BLaER1 treated with 17β-estradiol and CSF1 and Interleukin-3, amounts not matched to agents 10 nM and 100 nM (cell line): ENCODE results near the gene PEPD.

ENCODE experiments used
- H3K27ac ChIP-seq, 11 experiments: shearing (Covaris generic); formaldehyde crosslinking; 2 replicates each; pipeline ENCODE4 v1.8.1; 2022
- H3K27me3 ChIP-seq, 11 experiments: shearing (Covaris generic); formaldehyde crosslinking; 2 replicates each; pipeline ENCODE4 v1.8.1; 2022
- H3K36me3 ChIP-seq, 11 experiments: shearing (Covaris generic); formaldehyde crosslinking; 2 replicates each; pipeline ENCODE4 v1.8.1; 2022
- H3K4me1 ChIP-seq, 10 experiments: shearing (Covaris generic); formaldehyde crosslinking; 2 replicates each; pipeline ENCODE4 v1.8.1; 2022
- H3K4me2 ChIP-seq, 11 experiments: shearing (Covaris generic); formaldehyde crosslinking; 2 replicates each; pipeline ENCODE4 v1.8.1; 2022
- H3K4me3 ChIP-seq, 10 experiments: shearing (Covaris generic); formaldehyde crosslinking; 2 replicates each; pipeline ENCODE4 v1.8.1; 2022
- H3K9ac ChIP-seq, 11 experiments: shearing (Covaris generic); formaldehyde crosslinking; 2 replicates each; pipeline ENCODE4 v1.8.1; 2022
- H3K9me3 ChIP-seq, 11 experiments: shearing (Covaris generic); formaldehyde crosslinking; replicated peaks in 1 of 11; 2 replicates each; pipeline ENCODE4 v1.8.1; 2022
- H4K20me1 ChIP-seq, 11 experiments: shearing (Covaris generic); formaldehyde crosslinking; 2 replicates each; pipeline ENCODE4 v1.8.1; 2022
- Cebpa-rat ChIP-seq, 11 experiments: shearing (Covaris generic); IDR thresholded peaks; 2 replicates each; pipeline ENCODE4 v1.8.1; 2022

The PEPD gene

DNA sequence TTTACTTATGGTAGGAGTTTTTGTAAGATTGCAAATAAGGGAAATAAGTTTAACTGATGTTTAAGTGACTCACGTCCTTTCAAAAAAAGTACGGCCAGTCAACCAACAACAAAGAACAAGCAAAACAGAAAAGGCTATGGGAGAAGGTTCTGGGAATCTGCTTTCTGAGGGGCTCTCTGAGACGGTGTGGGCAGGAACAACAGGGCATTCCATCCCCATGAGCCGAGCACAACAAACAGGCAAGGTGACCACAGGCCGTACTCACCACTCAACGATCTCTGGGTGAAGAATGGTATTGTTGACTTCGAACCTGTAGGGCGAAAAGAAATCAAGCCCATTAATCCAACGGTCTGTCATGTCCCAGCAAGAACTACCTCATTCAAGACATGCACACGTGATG, 43.8 kb downstream of the PEPD start:
- H3K36me3 ChIP-seq, result peaks cover 5 to 96% (median 26%) of the 10 kb centered on the region in 11 experiments; a peak in 18 of 22 replicates
- peaks cover 0 to 13% (median 6%) of the 10 kb centered on the region in 11 experiments; a peak in 6 of 22 replicates for H4K20me1 ChIP-seq
- H3K4me2 ChIP-seq, result no peak overlapping the region
- H3K4me1 ChIP-seq, result peaks cover 0 to 8% (median 4%) of the 10 kb centered on the region in 10 experiments; a peak in 5 of 20 replicates
- H3K9ac ChIP-seq, result no peak overlapping the region
- no peak overlapping the region for H3K27ac ChIP-seq
- TF ChIP-seq Cebpa-rat (IDR thresholded peaks at IDR 0.05), result no peak
- H3K9me3 ChIP-seq, result peaks cover 7 to 20% (median 8%) of the 10 kb centered on the region in 11 experiments; a peak in 18 of 22 replicates
- no peak overlapping the region for H3K4me3 ChIP-seq
- no peaks in the 10 kb centered on the region for H3K27me3 ChIP-seq

- H4K20me1 ChIP-seq, result peaks cover 0 to 27% (median 7%) of the 10 kb centered on the region in 11 experiments; a peak in 8 of 22 replicates
- TF ChIP-seq Cebpa-rat (IDR thresholded peaks at IDR 0.05), result no peak
- H3K9ac ChIP-seq, result no peak overlapping the region
- H3K4me2 ChIP-seq, result no peak overlapping the region
- H3K27me3 ChIP-seq, result no peaks in the 10 kb centered on the region
- peaks cover 7 to 17% (median 8%) of the 10 kb centered on the region in 11 experiments; a peak in 18 of 22 replicates for H3K9me3 ChIP-seq
- H3K4me3 ChIP-seq, result no peak overlapping the region
- H3K27ac ChIP-seq, result no peak overlapping the region
- peaks cover 0 to 8% (median 4%) of the 10 kb centered on the region in 10 experiments; a peak in 5 of 20 replicates for H3K4me1 ChIP-seq
- H3K36me3 ChIP-seq, result peaks cover 5 to 98% (median 26%) of the 10 kb centered on the region in 11 experiments; a peak in 18 of 22 replicates
Observed at GRCh38 chr19:33476151-33476707, 45.4 kb downstream of the PEPD start.

GRCh38 chr19:33473653-33474305, 47.8 kb downstream of the PEPD start:
- Histone ChIP-seq H3K4me2 (peak overlapping the region in 3 of 11 experiments; percentile 6 to 21 (median 12); a peak in 1 of 22 replicates), H3K4me3 (no peak overlapping the region), H4K20me1 (peaks cover 0 to 51% (median 7%) of the 10 kb centered on the region in 11 experiments; a peak in 10 of 22 replicates), H3K9me3 (no peaks in the 10 kb centered on the region), H3K27ac (no peak overlapping the region), H3K9ac (no peak overlapping the region), H3K27me3 (no peaks in the 10 kb centered on the region), H3K4me1 (peaks cover 0 to 8% (median 4%) of the 10 kb centered on the region in 10 experiments; a peak in 5 of 20 replicates), H3K36me3 (peaks cover 0 to 94% (median 16%) of the 10 kb centered on the region in 11 experiments; a peak in 14 of 22 replicates)
- no peak for TF ChIP-seq Cebpa-rat (IDR thresholded peaks at IDR 0.05)

DNA sequence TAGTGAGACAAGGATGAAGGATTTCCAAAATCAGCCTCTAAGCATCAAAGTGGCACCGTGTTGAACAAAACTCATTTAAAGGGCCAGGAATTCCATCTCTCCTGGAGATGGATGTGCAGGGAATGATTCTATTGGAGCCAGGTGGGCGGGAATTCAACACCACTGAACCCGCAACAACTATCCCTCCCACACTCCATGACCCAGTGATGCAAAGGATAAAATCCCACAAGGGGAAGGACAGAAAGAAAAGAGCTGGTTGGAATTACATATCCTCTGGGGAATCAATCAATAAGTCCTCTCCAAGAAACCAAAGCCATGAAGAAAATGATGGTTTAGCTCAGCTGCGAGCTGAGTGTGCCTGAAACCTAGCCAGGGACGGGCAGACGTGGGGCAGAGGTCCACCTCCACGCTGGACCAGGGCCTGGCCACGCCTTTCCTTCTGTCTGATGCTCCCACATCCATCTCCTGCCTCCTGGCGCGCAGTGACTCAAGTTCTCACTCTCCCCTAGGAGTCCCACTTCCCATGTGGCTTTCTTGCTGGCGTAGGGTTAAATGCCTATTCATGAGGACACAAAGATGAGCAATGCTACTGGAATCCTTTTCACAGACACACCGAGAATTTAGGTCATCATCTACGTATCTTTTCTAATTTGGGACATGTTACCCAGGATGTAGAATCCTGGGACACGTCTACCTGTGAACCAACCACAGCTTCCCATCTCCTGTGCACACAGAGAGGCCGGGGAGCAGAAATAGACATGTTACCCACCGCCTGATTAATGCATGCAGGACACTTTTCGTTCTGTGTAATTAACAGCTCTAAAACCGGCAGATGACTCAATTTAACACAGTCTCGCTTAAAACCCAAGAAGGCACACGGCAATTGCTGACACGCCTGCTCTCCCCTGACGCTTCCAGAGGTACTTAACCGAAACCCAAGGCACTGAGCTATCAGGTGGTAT, 48.6 kb downstream of the PEPD start:
- Histone ChIP-seq H3K4me3 (no peak overlapping the region), H3K27ac (no peak overlapping the region), H3K4me2 (no peak overlapping the region), H3K9me3 (no peaks in the 10 kb centered on the region), H3K9ac (no peak overlapping the region), H3K36me3 (peaks cover 0 to 94% (median 12%) of the 10 kb centered on the region in 11 experiments; a peak in 14 of 22 replicates), H4K20me1 (peaks cover 0 to 59% (median 7%) of the 10 kb centered on the region in 11 experiments; a peak in 11 of 22 replicates), H3K27me3 (no peaks in the 10 kb centered on the region), H3K4me1 (peaks cover 0 to 8% (median 4%) of the 10 kb centered on the region in 10 experiments; a peak in 5 of 20 replicates)
- no peak for TF ChIP-seq Cebpa-rat (IDR thresholded peaks at IDR 0.05)

GRCh38 chr19:33472226-33472625, 49.4 kb downstream of the PEPD start:
- no peaks in the 10 kb centered on the region for H3K27me3 ChIP-seq
- no peaks in the 10 kb centered on the region for H3K9me3 ChIP-seq
- no peak overlapping the region for H3K4me2 ChIP-seq
- H3K27ac ChIP-seq, result no peak overlapping the region
- no peak overlapping the region for H3K9ac ChIP-seq
- peaks cover 0 to 66% (median 7%) of the 10 kb centered on the region in 11 experiments; a peak in 11 of 22 replicates for H4K20me1 ChIP-seq
- peaks cover 0 to 88% (median 6%) of the 10 kb centered on the region in 11 experiments; a peak in 14 of 22 replicates for H3K36me3 ChIP-seq
- TF ChIP-seq Cebpa-rat (IDR thresholded peaks at IDR 0.05), result no peak
- peaks cover 0 to 8% (median 4%) of the 10 kb centered on the region in 10 experiments; a peak in 5 of 20 replicates for H3K4me1 ChIP-seq
- H3K4me3 ChIP-seq, result no peak overlapping the region

DNA sequence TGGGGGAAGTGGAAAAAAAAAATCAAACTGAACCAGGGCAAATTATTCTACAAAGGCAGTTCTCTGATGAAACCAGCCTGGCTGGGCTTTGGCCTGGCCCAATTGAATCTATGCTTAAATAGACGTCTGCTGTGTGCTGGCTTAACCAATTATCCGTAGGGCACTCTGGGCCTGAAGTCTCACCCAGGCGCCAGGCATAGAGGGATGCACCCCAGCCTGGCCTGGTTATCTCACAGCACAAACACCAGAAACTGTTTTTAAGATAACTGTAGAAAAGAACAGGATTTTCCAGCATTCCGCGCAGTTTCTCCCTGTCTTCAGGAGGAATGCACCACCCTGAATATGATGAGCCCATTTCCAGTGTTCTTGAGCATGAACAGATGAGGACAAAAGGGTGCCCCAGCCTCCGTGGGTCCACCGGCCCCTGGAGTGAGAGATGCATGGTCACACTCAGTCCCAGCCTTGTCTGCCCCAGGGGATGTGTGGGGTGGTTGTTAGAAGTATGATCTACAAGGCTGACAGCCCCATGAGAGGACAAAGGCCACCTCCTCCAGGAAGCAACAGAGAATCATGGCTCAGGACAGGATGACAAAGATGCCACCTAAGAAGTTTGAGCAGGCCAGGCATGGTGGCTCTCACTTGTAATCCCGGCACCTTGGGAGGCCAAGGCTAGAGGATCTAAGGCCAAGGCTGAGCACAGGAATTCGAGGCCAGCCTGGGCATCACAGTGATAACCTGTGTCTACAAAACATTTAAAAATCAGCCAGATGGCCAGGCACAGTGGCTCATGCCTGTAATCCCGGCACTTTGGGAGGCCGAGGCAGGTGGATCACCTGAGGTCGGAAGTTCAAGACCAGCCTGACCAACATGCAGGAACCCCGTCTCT, 50.2 kb downstream of the PEPD start:
- Histone ChIP-seq H3K9me3 (no peaks in the 10 kb centered on the region), H3K36me3 (peaks cover 0 to 80% (median 4%) of the 10 kb centered on the region in 11 experiments; a peak in 10 of 22 replicates), H3K4me3 (no peak overlapping the region), H3K4me1 (peaks cover 0 to 8% (median 4%) of the 10 kb centered on the region in 10 experiments; a peak in 6 of 20 replicates), H4K20me1 (peaks cover 0 to 66% (median 7%) of the 10 kb centered on the region in 11 experiments; a peak in 11 of 22 replicates), H3K9ac (no peak overlapping the region), H3K4me2 (no peak overlapping the region), H3K27me3 (no peaks in the 10 kb centered on the region), H3K27ac (no peak overlapping the region)
- TF ChIP-seq Cebpa-rat (IDR thresholded peaks at IDR 0.05), result no peak

DNA sequence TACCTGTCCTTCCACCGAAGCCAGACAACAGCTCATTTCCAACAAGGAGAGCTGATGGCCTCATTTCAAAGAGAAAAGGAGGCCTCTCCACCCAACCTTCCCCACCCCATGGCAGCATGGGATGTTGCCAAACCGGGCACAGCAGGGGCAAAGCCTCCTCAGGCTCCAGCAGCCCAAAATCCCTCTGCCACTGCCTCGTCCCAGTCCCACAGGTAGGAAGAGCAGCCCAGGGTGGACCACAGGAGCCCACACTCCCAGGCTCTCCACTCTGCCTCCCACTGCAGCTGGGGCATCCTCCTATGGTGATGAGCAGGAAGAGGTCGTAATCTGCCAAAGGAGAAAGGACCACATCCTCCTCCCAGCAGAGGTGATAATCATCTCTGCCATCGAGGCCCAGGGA, 50.9 kb downstream of the PEPD start:
- Histone ChIP-seq H3K4me2 (no peak overlapping the region), H3K4me3 (no peak overlapping the region), H3K9me3 (no peaks in the 10 kb centered on the region), H3K36me3 (peaks cover 0 to 73% (median 0%) of the 10 kb centered on the region in 11 experiments; a peak in 9 of 22 replicates), H3K27ac (no peak overlapping the region), H4K20me1 (peaks cover 0 to 71% (median 9%) of the 10 kb centered on the region in 11 experiments; a peak in 11 of 22 replicates), H3K9ac (no peak overlapping the region), H3K4me1 (peaks cover 0 to 15% (median 6%) of the 10 kb centered on the region in 10 experiments; a peak in 7 of 20 replicates), H3K27me3 (no peaks in the 10 kb centered on the region)
- TF ChIP-seq Cebpa-rat (IDR thresholded peaks at IDR 0.05), result no peak

DNA sequence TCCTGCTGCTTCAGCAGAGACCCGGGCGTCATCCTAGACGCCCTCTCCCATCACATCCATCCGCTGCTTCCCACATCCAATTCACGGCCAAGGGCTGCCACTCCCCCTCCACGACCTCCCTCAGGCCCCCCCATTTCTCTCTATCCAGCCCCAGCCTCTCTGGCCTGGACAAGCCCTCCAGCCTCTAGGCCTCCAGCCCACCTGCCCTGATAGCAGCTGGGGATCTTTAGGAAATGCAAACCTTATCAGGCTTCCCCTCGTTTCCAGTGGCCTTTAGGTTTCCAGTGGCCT, 51.6 kb downstream of the PEPD start:
- Histone ChIP-seq H3K4me2 (no peak overlapping the region), H3K27ac (no peak overlapping the region), H4K20me1 (peaks cover 0 to 77% (median 15%) of the 10 kb centered on the region in 11 experiments; a peak in 11 of 22 replicates), H3K4me1 (peaks cover 0 to 20% (median 6%) of the 10 kb centered on the region in 10 experiments; a peak in 7 of 20 replicates), H3K9ac (no peak overlapping the region), H3K9me3 (no peaks in the 10 kb centered on the region), H3K36me3 (peaks cover 0 to 71% (median 0%) of the 10 kb centered on the region in 11 experiments; a peak in 9 of 22 replicates), H3K4me3 (no peak overlapping the region), H3K27me3 (no peaks in the 10 kb centered on the region)
- TF ChIP-seq Cebpa-rat (IDR thresholded peaks at IDR 0.05), result no peak
